Heart left ventricle (tissue), 13 donors: Measurements from ENCODE around the gene SH3TC1.

Experiments used
- POLR2A ChIP-seq, 2 donors: fragments of 450-650 bp; IDR thresholded peaks; one replicate each; pipeline ENCODE4 v1.6.1; 2017; ENCODE audit warnings: antibody characterized with exemption in 2 of 2, mild to moderate bottlenecking in 2 of 2, moderate library complexity in 2 of 2
- TF ChIP-seq, protein P1 (sequence below), 12 donors: fragments of 200-600 bp; sonication (generic) in 4 of 12; IDR thresholded peaks; one replicate each; pipeline versions ENCODE4 v1.5.0 to v1.8.0; 2018 to 2022; ENCODE audit warnings: antibody characterized with exemption in 12 of 12, mild to moderate bottlenecking in 5 of 12
- donor health status: ischemic (EF 13 %, LVEDD 7.1; RV severe dilation, severe dysfunction).
- donor health status: DM: no; HTN: yes; CAD: no.
- donor health status: DM: no; HTN: no; CAD: no.
- donor health status: ischemic (EF 25% LVEDD 6.9; RV normal size, moderate dysfunction).
- donor health status: ischemic (EF 25% LVEDD 5.7; RV mildly dilated, moderate dysfunction).
- donor health status: ischemic (EF 35%, LVEDD 5.7; RV mildly dilated, moderate dysfunction).
- donor health status: nonischemic (EF 11% LVEDD 7.7; RV severe dilation, severe dysfunction).
- donor health status: DM: yes; HTN: yes; CAD: no.
- donor health status: PGD.
- donor health status: ischemic (EF 29% LVEDD 5.4; RV normal size, mild dysfunction).
- donor health status: nonischemic (EF 23%, LVEDD 6.1; RV moderate dilation, normal function).

DNA sequence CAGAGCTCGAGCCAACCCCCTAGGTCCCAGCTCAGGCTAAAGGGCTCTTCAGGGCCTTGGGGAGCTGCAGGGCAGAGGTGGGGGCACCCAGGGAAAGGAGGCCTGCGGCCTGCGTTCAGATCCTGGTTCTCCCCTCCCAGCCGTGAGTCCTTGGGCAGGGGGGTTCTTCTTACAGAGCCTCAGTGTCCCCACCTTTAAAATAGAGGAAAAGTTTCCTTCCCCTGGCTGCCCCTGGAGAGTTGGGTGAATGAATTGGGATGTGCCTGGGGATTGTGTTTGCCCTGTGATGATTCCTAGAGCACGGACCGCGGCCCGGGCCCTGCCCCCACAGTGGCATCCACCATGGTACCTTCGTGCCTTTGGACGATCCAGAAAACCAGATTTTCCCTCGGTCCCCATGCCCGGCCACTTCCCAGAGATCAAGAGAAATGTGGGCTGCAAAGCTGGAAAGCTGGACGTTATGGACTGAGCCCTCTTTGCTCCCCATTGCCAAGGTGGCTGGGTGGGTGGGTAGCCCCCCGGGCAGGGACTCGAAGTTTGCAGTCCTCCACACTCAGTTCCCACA is 81.9 kb downstream of the SH3TC1 start:
- TF ChIP-seq, protein P1, sequence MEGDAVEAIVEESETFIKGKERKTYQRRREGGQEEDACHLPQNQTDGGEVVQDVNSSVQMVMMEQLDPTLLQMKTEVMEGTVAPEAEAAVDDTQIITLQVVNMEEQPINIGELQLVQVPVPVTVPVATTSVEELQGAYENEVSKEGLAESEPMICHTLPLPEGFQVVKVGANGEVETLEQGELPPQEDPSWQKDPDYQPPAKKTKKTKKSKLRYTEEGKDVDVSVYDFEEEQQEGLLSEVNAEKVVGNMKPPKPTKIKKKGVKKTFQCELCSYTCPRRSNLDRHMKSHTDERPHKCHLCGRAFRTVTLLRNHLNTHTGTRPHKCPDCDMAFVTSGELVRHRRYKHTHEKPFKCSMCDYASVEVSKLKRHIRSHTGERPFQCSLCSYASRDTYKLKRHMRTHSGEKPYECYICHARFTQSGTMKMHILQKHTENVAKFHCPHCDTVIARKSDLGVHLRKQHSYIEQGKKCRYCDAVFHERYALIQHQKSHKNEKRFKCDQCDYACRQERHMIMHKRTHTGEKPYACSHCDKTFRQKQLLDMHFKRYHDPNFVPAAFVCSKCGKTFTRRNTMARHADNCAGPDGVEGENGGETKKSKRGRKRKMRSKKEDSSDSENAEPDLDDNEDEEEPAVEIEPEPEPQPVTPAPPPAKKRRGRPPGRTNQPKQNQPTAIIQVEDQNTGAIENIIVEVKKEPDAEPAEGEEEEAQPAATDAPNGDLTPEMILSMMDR (IDR thresholded peaks at IDR 0.05), result no peak
- no peak for TF ChIP-seq POLR2A (IDR thresholded peaks at IDR 0.05)
